ENCODE measurements around the gene SOX12.
A peak's percentile ranks its signal among the peaks of the same experiment; 100 is the strongest.

The SOX12 gene

GRCh38 chr20:300345-300990, 24.9 kb upstream of the SOX12 start:
- Histone ChIP-seq H3K4me2 (peak overlapping the region; percentile 87), H3K36me3 (peaks cover 37% of the 10 kb centered on the region), H3K27me3 (no peaks in the 10 kb centered on the region), H4K20me1 (peaks cover 35% of the 10 kb centered on the region), H3K27ac (0 out of 2 replicates have a peak overlapping the region, but pooled peaks have one; percentile 22), H3K4me1 (peaks cover 59% of the 10 kb centered on the region), H3K9ac (peak overlapping the region; percentile 100), H3K4me3 (peak overlapping the region; percentile 99; the same call in 1 of the 2 replicates), H3K9me3 (no peaks in the 10 kb centered on the region)
- TF ChIP-seq Cebpa-rat (IDR thresholded peaks at IDR 0.05) = no peak

GRCh38 chr20:301886-302848, 23.2 kb upstream of the SOX12 start:
- H3K36me3 ChIP-seq = peaks cover 37% of the 10 kb centered on the region
- no peaks in the 10 kb centered on the region for H3K9me3 ChIP-seq
- no peak overlapping the region for H3K9ac ChIP-seq
- peaks cover 35% of the 10 kb centered on the region for H4K20me1 ChIP-seq
- H3K27me3 ChIP-seq = no peaks in the 10 kb centered on the region
- no peak overlapping the region for H3K27ac ChIP-seq
- H3K4me3 ChIP-seq = no peak overlapping the region
- H3K4me1 ChIP-seq = peaks cover 46% of the 10 kb centered on the region
- no peak for TF ChIP-seq Cebpa-rat (IDR thresholded peaks at IDR 0.05)
- peak overlapping the region; percentile 9; the same call in 1 of the 2 replicates for H3K4me2 ChIP-seq

- no peak overlapping the region for H3K27ac ChIP-seq
- H3K4me2 ChIP-seq = no peak overlapping the region
- no peak for TF ChIP-seq Cebpa-rat (IDR thresholded peaks at IDR 0.05)
- peaks cover 10% of the 10 kb centered on the region for H4K20me1 ChIP-seq
- H3K4me1 ChIP-seq = peaks cover 41% of the 10 kb centered on the region
- no peaks in the 10 kb centered on the region for H3K27me3 ChIP-seq
- H3K9me3 ChIP-seq = no peaks in the 10 kb centered on the region
- peaks cover 21% of the 10 kb centered on the region for H3K36me3 ChIP-seq
- no peak overlapping the region for H3K4me3 ChIP-seq
- no peak overlapping the region for H3K9ac ChIP-seq
Observed at GRCh38 chr20:305745-306144, 19.6 kb upstream of the SOX12 start.

GRCh38 chr20:308427-309038, 16.8 kb upstream of the SOX12 start:
- no peak overlapping the region for H3K4me3 ChIP-seq
- no peaks in the 10 kb centered on the region for H3K36me3 ChIP-seq
- H3K9me3 ChIP-seq = no peaks in the 10 kb centered on the region
- no peak overlapping the region for H3K27ac ChIP-seq
- H3K4me1 ChIP-seq = peaks cover 13% of the 10 kb centered on the region
- no peak overlapping the region for H3K9ac ChIP-seq
- H3K4me2 ChIP-seq = no peak overlapping the region
- H4K20me1 ChIP-seq = no peaks in the 10 kb centered on the region
- no peak for TF ChIP-seq Cebpa-rat (IDR thresholded peaks at IDR 0.05)
- no peaks in the 10 kb centered on the region for H3K27me3 ChIP-seq

- Histone ChIP-seq H3K4me3 (no peak overlapping the region), H3K4me1 (peaks cover 18% of the 10 kb centered on the region), H4K20me1 (no peaks in the 10 kb centered on the region), H3K4me2 (peak overlapping the region; percentile 64), H3K9ac (no peak overlapping the region), H3K36me3 (no peaks in the 10 kb centered on the region), H3K27me3 (no peaks in the 10 kb centered on the region), H3K9me3 (no peaks in the 10 kb centered on the region), H3K27ac (no peak overlapping the region)
- no peak for TF ChIP-seq Cebpa-rat (IDR thresholded peaks at IDR 0.05)
Observed at GRCh38 chr20:309306-309840, 16.0 kb upstream of the SOX12 start.

GRCh38 chr20:309841-310644, 15.3 kb upstream of the SOX12 start:
- Histone ChIP-seq H3K27ac (no peak overlapping the region), H3K4me3 (0 out of 2 replicates have a peak overlapping the region, but pooled peaks have one; percentile 44), H3K4me2 (peak overlapping the region; percentile 64)

GRCh38 chr20:310645-311044, 14.7 kb upstream of the SOX12 start:
- H3K4me3 ChIP-seq = no peak overlapping the region
- H4K20me1 ChIP-seq = no peaks in the 10 kb centered on the region
- peak; percentile 49; the same call in 1 of the 2 replicates for TF ChIP-seq Cebpa-rat (IDR thresholded peaks at IDR 0.05)
- H3K9me3 ChIP-seq = no peaks in the 10 kb centered on the region
- H3K4me2 ChIP-seq = peak overlapping the region; percentile 64
- H3K4me1 ChIP-seq = peaks cover 19% of the 10 kb centered on the region
- H3K27ac ChIP-seq = no peak overlapping the region
- no peak overlapping the region for H3K9ac ChIP-seq
- no peaks in the 10 kb centered on the region for H3K36me3 ChIP-seq
- H3K27me3 ChIP-seq = no peaks in the 10 kb centered on the region

More at GRCh38 chr20:309841-310644, 15.3 kb upstream of the SOX12 start:
- no peak overlapping the region for H3K9ac ChIP-seq
- peaks cover 19% of the 10 kb centered on the region for H3K4me1 ChIP-seq
- H4K20me1 ChIP-seq = no peaks in the 10 kb centered on the region
- no peaks in the 10 kb centered on the region for H3K36me3 ChIP-seq
- H3K9me3 ChIP-seq = no peaks in the 10 kb centered on the region
- TF ChIP-seq Cebpa-rat (IDR thresholded peaks at IDR 0.05) = no peak
- H3K27me3 ChIP-seq = no peaks in the 10 kb centered on the region

GRCh38 chr20:311609-312008, 13.7 kb upstream of the SOX12 start:
- Histone ChIP-seq H3K4me1 (peaks cover 19% of the 10 kb centered on the region), H3K27me3 (no peaks in the 10 kb centered on the region), H3K9ac (no peak overlapping the region), H3K4me3 (no peak overlapping the region), H4K20me1 (no peaks in the 10 kb centered on the region), H3K9me3 (no peaks in the 10 kb centered on the region), H3K36me3 (no peaks in the 10 kb centered on the region), H3K4me2 (no peak overlapping the region), H3K27ac (no peak overlapping the region)
- TF ChIP-seq Cebpa-rat (IDR thresholded peaks at IDR 0.05) = no peak

- Histone ChIP-seq H3K9me3 (no peaks in the 10 kb centered on the region), H3K9ac (no peak overlapping the region), H4K20me1 (no peaks in the 10 kb centered on the region), H3K4me3 (no peak overlapping the region), H3K27me3 (no peaks in the 10 kb centered on the region), H3K4me2 (no peak overlapping the region), H3K27ac (no peak overlapping the region), H3K36me3 (no peaks in the 10 kb centered on the region; the same call in 1 of the 2 replicates), H3K4me1 (peaks cover 19% of the 10 kb centered on the region)
- no peak for TF ChIP-seq Cebpa-rat (IDR thresholded peaks at IDR 0.05)
Observed at GRCh38 chr20:312067-312466, 13.3 kb upstream of the SOX12 start.
